Stomach smooth muscle (tissue), 2 donors: Measurements from ENCODE around the gene DUS2.

ENCODE experiments used
- H3K27ac ChIP-seq: one replicate; pipeline ENCODE4 v1.7.0; 2013; ENCODE audit warnings: mild to moderate bottlenecking, low read length, inconsistent platforms
- H3K27me3 ChIP-seq, 2 donors: one replicate each; pipeline ENCODE4 v1.7.0; 2013; ENCODE audit warnings: low read length in 2 of 2; ENCODE audit not compliant: insufficient read depth in 2 of 2, control insufficient read depth in 1 of 2
- H3K36me3 ChIP-seq, 2 donors: one replicate each; pipeline ENCODE4 v1.7.0; 2013; ENCODE audit warnings: low read length in 2 of 2; ENCODE audit not compliant: control insufficient read depth in 2 of 2, insufficient read depth in 2 of 2
- H3K4me1 ChIP-seq: one replicate; pipeline ENCODE4 v1.7.0; 2013; ENCODE audit warnings: low read length; ENCODE audit not compliant: control insufficient read depth, insufficient read depth
- H3K4me3 ChIP-seq, 2 donors: one replicate each; pipeline ENCODE4 v1.7.0; 2013; ENCODE audit warnings: low read length in 2 of 2
- H3K9ac ChIP-seq, 2 donors: one replicate each; pipeline ENCODE4 v1.7.0; 2013; ENCODE audit warnings: low read length in 2 of 2, mild to moderate bottlenecking in 1 of 2
- H3K9me3 ChIP-seq, 2 donors: one replicate each; pipeline ENCODE4 v1.7.0; 2013; ENCODE audit warnings: low read length in 2 of 2; ENCODE audit not compliant: control insufficient read depth in 2 of 2
- donor health status: healthy.
- donor health status: Pancreatic carcinoma.

Gene DUS2

GRCh38 chr16:68022728-68023537, at the start of gene DUS2, which contains the start of gene DDX28:
TSS of gene DUS2 (plus strand) at chr16:68023284. CDS start at chr16:68038024, 14,740 bp downstream.
TSS of gene DDX28 (minus strand) at chr16:68023232. CDS start at chr16:68023202, 30 bp downstream.
- H3K4me1 ChIP-seq: peaks cover 23% of the 10 kb centered on the region
- H3K27me3 ChIP-seq: no peaks in the 10 kb centered on the region
- H3K36me3 ChIP-seq: peaks cover 8 to 10% of the 10 kb centered on the region in 2 donors
- H3K9me3 ChIP-seq: no peaks in the 10 kb centered on the region
- H3K9ac ChIP-seq: peak within 1 kb of the TSS; percentile 88 to 100
- H3K4me3 ChIP-seq: peak within 1 kb of the TSS; percentile 86 to 100
- peak within 1 kb of the TSS; percentile 80 for H3K27ac ChIP-seq

- no peak overlapping the region for H3K9ac ChIP-seq
These were observed 47.6 kb upstream of the DUS2 start for GRCh38 chr16:67975321-67976105.

GRCh38 chr16:67976205-67976604, 46.9 kb upstream of the DUS2 start:
- peaks cover 0 to 4% of the 10 kb centered on the region in 2 donors for H3K27me3 ChIP-seq
- H3K4me3 ChIP-seq: no peak overlapping the region
- no peak overlapping the region for H3K9ac ChIP-seq
- no peaks in the 10 kb centered on the region for H3K9me3 ChIP-seq
- H3K4me1 ChIP-seq: no peaks in the 10 kb centered on the region
- no peaks in the 10 kb centered on the region for H3K36me3 ChIP-seq
- no peak overlapping the region for H3K27ac ChIP-seq

More at GRCh38 chr16:67975321-67976105, 47.6 kb upstream of the DUS2 start:
- Histone ChIP-seq H3K27me3 (peaks cover 0 to 4% of the 10 kb centered on the region in 2 donors), H3K4me1 (no peaks in the 10 kb centered on the region), H3K36me3 (no peaks in the 10 kb centered on the region), H3K4me3 (no peak overlapping the region), H3K9me3 (no peaks in the 10 kb centered on the region), H3K27ac (no peak overlapping the region)

- H3K4me1 ChIP-seq: no peaks in the 10 kb centered on the region
- peaks cover 0 to 4% of the 10 kb centered on the region in 2 donors for H3K27me3 ChIP-seq
- H3K27ac ChIP-seq: no peak overlapping the region
- no peaks in the 10 kb centered on the region for H3K9me3 ChIP-seq
- no peaks in the 10 kb centered on the region for H3K36me3 ChIP-seq
- no peak overlapping the region for H3K4me3 ChIP-seq
- H3K9ac ChIP-seq: no peak overlapping the region
These were observed 46.1 kb upstream of the DUS2 start for GRCh38 chr16:67977005-67977404.

GRCh38 chr16:67977469-67978227, 45.4 kb upstream of the DUS2 start:
- Histone ChIP-seq H3K27ac (no peak overlapping the region), H3K9ac (no peak overlapping the region), H3K36me3 (no peaks in the 10 kb centered on the region), H3K9me3 (no peaks in the 10 kb centered on the region), H3K4me1 (no peaks in the 10 kb centered on the region), H3K27me3 (peaks cover 0 to 4% of the 10 kb centered on the region in 2 donors), H3K4me3 (no peak overlapping the region)

GRCh38 chr16:67979955-67980678, 43.0 kb upstream of the DUS2 start, which contains the start of gene DPEP3:
TSS of gene DPEP3 (minus strand) at chr16:67980499. CDS start at chr16:67980380, 119 bp downstream.
- Histone ChIP-seq H3K36me3 (no peaks in the 10 kb centered on the region), H3K27me3 (peaks cover 0 to 4% of the 10 kb centered on the region in 2 donors), H3K4me3 (no peak within 1 kb of the TSS), H3K9ac (no peak within 1 kb of the TSS), H3K9me3 (no peaks in the 10 kb centered on the region), H3K4me1 (no peaks in the 10 kb centered on the region), H3K27ac (no peak within 1 kb of the TSS)

- H3K27ac ChIP-seq: no peak overlapping the region
- H3K4me1 ChIP-seq: no peaks in the 10 kb centered on the region
- no peaks in the 10 kb centered on the region for H3K36me3 ChIP-seq
- no peaks in the 10 kb centered on the region for H3K9me3 ChIP-seq
- no peak overlapping the region for H3K9ac ChIP-seq
- no peak overlapping the region for H3K4me3 ChIP-seq
- peaks cover 0 to 4% of the 10 kb centered on the region in 2 donors for H3K27me3 ChIP-seq
These were observed 40.9 kb upstream of the DUS2 start for GRCh38 chr16:67982011-67982696.

GRCh38 chr16:67986949-67987348, 36.1 kb upstream of the DUS2 start:
- H3K36me3 ChIP-seq: no peaks in the 10 kb centered on the region
- H3K9ac ChIP-seq: no peak overlapping the region
- H3K27me3 ChIP-seq: no peaks in the 10 kb centered on the region
- H3K4me3 ChIP-seq: no peak overlapping the region
- H3K27ac ChIP-seq: no peak overlapping the region
- H3K4me1 ChIP-seq: no peaks in the 10 kb centered on the region
- no peaks in the 10 kb centered on the region for H3K9me3 ChIP-seq

GRCh38 chr16:67987460-67988160, 35.5 kb upstream of the DUS2 start:
- Histone ChIP-seq H3K9ac (no peak overlapping the region), H3K4me3 (no peak overlapping the region), H3K36me3 (no peaks in the 10 kb centered on the region), H3K27ac (no peak overlapping the region), H3K4me1 (no peaks in the 10 kb centered on the region), H3K27me3 (no peaks in the 10 kb centered on the region), H3K9me3 (no peaks in the 10 kb centered on the region)
